K562 (cell line): Measurements from ENCODE around the gene DIRAS1. TPM values are rescaled to one million over a fixed set of nuclear protein-coding genes. Genes with fewer than 3 reads are reported as not detected.

Source experiments
- ADNP ChIP-seq: fragments of 200-800 bp; sonication (Bioruptor generic); IDR thresholded peaks from 2 replicates; pipeline ENCODE4 v1.6.1; 2016; ENCODE audit warnings: missing genetic modification characterization, missing compliant biosample characterization
- BCOR ChIP-seq: fragments of 450-650 bp; IDR thresholded peaks from 2 replicates; pipeline ENCODE4 v1.6.1; 2016
- CBX5 ChIP-seq: IDR thresholded peaks from 2 replicates; pipeline ENCODE4 v1.6.1; 2014; ENCODE audit warnings: low read depth, borderline replicate concordance
- DPF2 ChIP-seq: fragments of 450-650 bp; IDR thresholded peaks from 2 replicates; pipeline ENCODE4 v1.6.1; 2016
- EGR1 ChIP-seq: fragments of 450-650 bp; conservative IDR thresholded peaks from 2 replicates; pipeline ENCODE4 v1.6.1; 2017; ENCODE audit warnings: mild to moderate bottlenecking
- GATAD2B ChIP-seq: fragments of 450-650 bp; IDR thresholded peaks from 2 replicates; pipeline ENCODE4 v1.6.1; 2017; ENCODE audit warnings: mild to moderate bottlenecking, borderline replicate concordance
- JUND ChIP-seq, 2 experiments: IDR thresholded peaks; 2 replicates in 1 of 2; 3 replicates in 1 of 2; pipeline ENCODE4 v1.6.1; 2011; ENCODE audit warnings: borderline replicate concordance in 2 of 2, low read depth in 2 of 2, low read length in 2 of 2, improper control_type of control experiment in 1 of 2, missing biosample characterization in 1 of 2, missing genetic modification characterization in 1 of 2, missing genetic modification reagents in 1 of 2
- LEF1 ChIP-seq: fragments of 450-650 bp; IDR thresholded peaks from 2 replicates; pipeline ENCODE4 v1.6.1; 2016; ENCODE audit warnings: mild to moderate bottlenecking
- NONO ChIP-seq, 2 experiments: fragments of 200-400 bp in 1 of 2; fragments of 450-650 bp in 1 of 2; formaldehyde crosslinking in 1 of 2; IDR thresholded peaks; 2 replicates each; pipeline ENCODE4 v1.6.1; 2017; ENCODE audit warnings: low read depth in 2 of 2, mild to moderate bottlenecking in 2 of 2, moderate library complexity in 2 of 2, low read length in 1 of 2
- SP1 ChIP-seq: sonication (generic); formaldehyde crosslinking; IDR thresholded peaks from 2 replicates; pipeline ENCODE4 v1.8.1; 2022; ENCODE audit warnings: mild to moderate bottlenecking, missing genetic modification reagents
- TGIF2 ChIP-seq: sonication (generic); formaldehyde crosslinking; IDR thresholded peaks from 2 replicates; pipeline ENCODE4 v1.8.1; 2022; ENCODE audit warnings: mild to moderate bottlenecking, missing genetic modification reagents, moderate library complexity
- VEZF1 ChIP-seq: fragments of 200-800 bp; sonication (Bioruptor generic); IDR thresholded peaks from 2 replicates; pipeline ENCODE4 v1.6.1; 2017; ENCODE audit warnings: missing genetic modification characterization, missing compliant biosample characterization
- ZBTB17 ChIP-seq: fragments of 450-650 bp; formaldehyde crosslinking; IDR thresholded peaks from 2 replicates; pipeline ENCODE4 v1.4.0; 2020; ENCODE audit warnings: mild to moderate bottlenecking
- ZBTB7A ChIP-seq: IDR thresholded peaks from 2 replicates; pipeline ENCODE4 v1.6.1; 2011; ENCODE audit warnings: low read depth, mild to moderate bottlenecking, low read length, moderate library complexity, borderline replicate concordance; ENCODE audit not compliant: control insufficient read depth
- ZBTB9 ChIP-seq: fragments of 450-650 bp; formaldehyde crosslinking; IDR thresholded peaks from 2 replicates; pipeline ENCODE4 v1.4.0; 2020; ENCODE audit warnings: mild to moderate bottlenecking, moderate library complexity
- ZNF239 ChIP-seq: fragments of 250-450 bp; sonication (Bioruptor Pico); IDR thresholded peaks from 2 replicates; pipeline ENCODE4 v1.4.0; 2020; ENCODE audit warnings: mild to moderate bottlenecking
- polyA plus RNA-seq, 8 experiments: library from polyadenylated mRNA; depleted of rRNA in 4 of 8; stranded (reverse) in 5 of 8; unstranded in 3 of 8; fragments of >200 nt; fragmentation: Nextera tagmentation in 2 of 8; fragmentation: Illumina TruSeq in 1 of 8; extraction: Ambion mirVana in 2 of 8; extraction: Trizol in 1 of 8; gene quantifications; 2 replicates each; pipeline versions ENCODE4 v1.2.1 to v1.2.3, GENCODE V29; 2011 to 2014; ENCODE audit warnings: inconsistent platforms in 1 of 8, missing spikeins in 1 of 8
- total RNA-seq, 7 experiments: library from RNA; depleted of rRNA in 6 of 7; stranded (reverse); fragments of >200 nt in 6 of 7; fragmentation: Illumina TruSeq in 2 of 7; extraction: Trizol in 2 of 7; gene quantifications; 2 replicates each; pipeline versions ENCODE4 v1.2.1 to v1.2.3, GENCODE V29; 2011 to 2021; ENCODE audit warnings: low replicate concordance in 1 of 7
- TF ChIP-seq, protein P1 (sequence below): fragments of 250-450 bp; sonication (Bioruptor Pico); IDR thresholded peaks from 2 replicates; pipeline ENCODE4 v1.5.0; 2021; ENCODE audit warnings: mild to moderate bottlenecking, moderate library complexity
- TF ChIP-seq, protein P2 (sequence below): fragments of 250-450 bp; sonication (Bioruptor Pico); IDR thresholded peaks from 2 replicates; pipeline ENCODE4 v1.4.0; 2020; ENCODE audit warnings: mild to moderate bottlenecking, moderate library complexity, borderline replicate concordance

Gene DIRAS1
- total and polyA plus RNA-seq, 9 of the 15 experiments (the other 6 are each of a cell fraction or from before 2014, with no cell fraction given) = 0.11 to 12.0 (median 2.9) TPM

- TF ChIP-seq, protein P1, sequence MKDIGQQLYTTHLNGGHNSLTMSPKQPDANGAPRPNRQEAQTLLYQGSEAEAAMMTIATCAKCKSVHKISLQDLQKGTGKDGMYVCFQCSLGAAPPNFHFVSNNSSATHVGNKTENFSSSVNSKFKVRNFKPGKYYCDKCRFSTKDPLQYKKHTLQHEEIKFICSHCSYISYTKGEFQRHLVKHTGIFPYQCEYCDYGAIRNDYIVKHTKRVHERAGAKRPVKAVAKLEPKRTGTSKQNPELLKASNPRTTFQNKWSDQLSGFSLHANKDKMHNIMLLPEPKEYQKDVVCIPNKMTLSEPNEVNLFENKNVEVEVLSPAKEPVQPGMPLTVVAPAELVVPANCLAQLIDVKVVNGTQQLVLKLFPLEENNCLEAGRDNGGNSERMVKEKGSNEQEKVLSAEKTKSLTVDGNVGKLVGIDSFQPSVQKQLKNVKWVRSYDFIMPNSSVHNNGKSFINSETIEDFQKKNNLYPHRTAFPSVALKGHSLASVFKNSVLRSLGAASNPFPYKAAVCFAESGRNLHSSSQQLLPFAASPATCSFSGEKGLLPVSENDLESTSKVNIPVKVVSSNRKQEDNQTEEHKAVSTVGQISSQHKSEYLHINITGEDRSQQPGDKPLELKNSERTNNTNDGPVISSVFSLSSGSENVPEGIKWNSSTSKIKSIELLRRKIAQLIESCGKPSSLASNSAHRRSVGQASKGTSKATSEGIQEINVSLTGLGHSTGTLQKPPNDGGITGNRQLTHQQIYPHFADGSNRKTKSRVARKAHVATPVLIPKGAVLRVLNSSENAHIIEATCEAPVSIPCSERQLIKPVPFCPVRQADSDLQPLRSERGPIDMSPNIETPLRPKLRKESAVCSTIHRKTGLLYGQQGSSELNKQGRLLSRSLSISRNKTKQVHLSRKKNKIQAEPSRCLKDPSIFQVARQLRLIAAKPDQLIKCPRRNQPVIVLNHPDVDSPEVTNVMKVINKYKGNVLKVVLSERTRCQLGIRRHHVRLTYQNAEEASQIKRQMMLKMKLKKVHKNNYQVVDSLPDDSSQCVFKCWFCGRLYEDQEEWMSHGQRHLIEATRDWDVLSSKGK = no peak
- TF ChIP-seq ZBTB9 = peak; percentile 65; the same call in 1 of the 2 replicates
- no peak for TF ChIP-seq ZNF239 (CRISPR knock-in tag)
- TF ChIP-seq ADNP (tag) = 0 out of 2 replicates have a peak, but pooled peaks have one; percentile 23
- TF ChIP-seq TGIF2 = no peak
- TF ChIP-seq NONO (IDR thresholded peaks at IDR 0.05; ENCODE audit: low read depth in 2 of 2, low read length in 1 of 2) = peak in 1 of 2 experiments; percentile 45; a peak in 1 of 4 replicates
- TF ChIP-seq VEZF1 (CRISPR knock-in tag) = peak; percentile 59; the same call in 1 of the 2 replicates
- peak; percentile 47; the same call in 1 of the 2 replicates for TF ChIP-seq ZBTB7A
- TF ChIP-seq DPF2 = peak; percentile 63; the same call in 1 of the 2 replicates
- TF ChIP-seq, protein P2, sequence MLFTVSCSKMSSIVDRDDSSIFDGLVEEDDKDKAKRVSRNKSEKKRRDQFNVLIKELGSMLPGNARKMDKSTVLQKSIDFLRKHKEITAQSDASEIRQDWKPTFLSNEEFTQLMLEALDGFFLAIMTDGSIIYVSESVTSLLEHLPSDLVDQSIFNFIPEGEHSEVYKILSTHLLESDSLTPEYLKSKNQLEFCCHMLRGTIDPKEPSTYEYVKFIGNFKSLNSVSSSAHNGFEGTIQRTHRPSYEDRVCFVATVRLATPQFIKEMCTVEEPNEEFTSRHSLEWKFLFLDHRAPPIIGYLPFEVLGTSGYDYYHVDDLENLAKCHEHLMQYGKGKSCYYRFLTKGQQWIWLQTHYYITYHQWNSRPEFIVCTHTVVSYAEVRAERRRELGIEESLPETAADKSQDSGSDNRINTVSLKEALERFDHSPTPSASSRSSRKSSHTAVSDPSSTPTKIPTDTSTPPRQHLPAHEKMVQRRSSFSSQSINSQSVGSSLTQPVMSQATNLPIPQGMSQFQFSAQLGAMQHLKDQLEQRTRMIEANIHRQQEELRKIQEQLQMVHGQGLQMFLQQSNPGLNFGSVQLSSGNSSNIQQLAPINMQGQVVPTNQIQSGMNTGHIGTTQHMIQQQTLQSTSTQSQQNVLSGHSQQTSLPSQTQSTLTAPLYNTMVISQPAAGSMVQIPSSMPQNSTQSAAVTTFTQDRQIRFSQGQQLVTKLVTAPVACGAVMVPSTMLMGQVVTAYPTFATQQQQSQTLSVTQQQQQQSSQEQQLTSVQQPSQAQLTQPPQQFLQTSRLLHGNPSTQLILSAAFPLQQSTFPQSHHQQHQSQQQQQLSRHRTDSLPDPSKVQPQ = 0 out of 2 replicates have a peak, but pooled peaks have one; percentile 19
- TF ChIP-seq CBX5 = no peak
- TF ChIP-seq JUND (IDR thresholded peaks at IDR 0.05; ENCODE audit: borderline replicate concordance, low read depth, low read length) = peak; percentile 79
- peak; percentile 60; the same call in 2 of the 3 replicates for TF ChIP-seq JUND (tag; IDR thresholded peaks at IDR 0.05; ENCODE audit: borderline replicate concordance, low read depth, low read length)
- TF ChIP-seq SP1 (CRISPR knock-in tag) = peak; percentile 55; the same call in 1 of the 2 replicates
- TF ChIP-seq ZBTB17 (CRISPR knock-in tag) = peak; percentile 63
- TF ChIP-seq GATAD2B = peak; percentile 57; the same call in 1 of the 2 replicates
- peak; percentile 69; the same call in 1 of the 2 replicates for TF ChIP-seq EGR1
- 0 out of 2 replicates have a peak, but pooled peaks have one; percentile 23 for TF ChIP-seq LEF1
- TF ChIP-seq BCOR = peak; percentile 60
Observed at GRCh38 chr19:2722541-2723344, 1.6 kb upstream of the DIRAS1 start (continued).
